Activated T-helper 1 cell treated with anti-CD3 and anti-CD28 coated beads, Interleukin-12 subunit alpha, Interleukin-12 subunit beta, Interleukin-2, Interleukin-4 antibody, amounts not matched to agents 30 ng/mL and 10 ng/mL and 1 ng/mL, durations not matched to agents 14 hours and 24 hours and 36 hours (primary cell): ENCODE measurements around the gene KDM2B. TPM values are rescaled to one million over a fixed set of nuclear protein-coding genes. Genes with fewer than 3 reads are reported as not detected.
A peak's percentile ranks its signal among the peaks of the same experiment; 100 is the strongest.
"Not testable (repeated sequence)": the region's sequence is repeated elsewhere in the genome, so short reads cannot be mapped to it uniquely, and the experiment has no call there.

Source experiments
- DNase-seq: peaks from one replicate; pipeline ENCODE4 v3.0.0; 2021; ENCODE audit warnings: low spot score
- H3K27ac Mint-ChIP-seq: one replicate; pipeline ENCODE4 v1.8.0; 2021; ENCODE audit warnings: mild to moderate bottlenecking, mixed read lengths
- H3K27me3 Mint-ChIP-seq: one replicate; pipeline ENCODE4 v1.8.0; 2022; ENCODE audit warnings: mild to moderate bottlenecking, moderate library complexity, mixed read lengths; ENCODE audit not compliant: insufficient read depth
- H3K36me3 Mint-ChIP-seq: one replicate; pipeline ENCODE4 v1.8.0; 2021; ENCODE audit warnings: low read depth, mixed read lengths
- H3K4me1 Mint-ChIP-seq: one replicate; pipeline ENCODE4 v1.8.0; 2021; ENCODE audit warnings: low read depth, mixed read lengths
- H3K4me3 Mint-ChIP-seq: one replicate; pipeline ENCODE4 v1.8.0; 2021; ENCODE audit warnings: mild to moderate bottlenecking, moderate library complexity, mixed read lengths
- H3K9me3 Mint-ChIP-seq: one replicate; pipeline ENCODE4 v1.8.0; 2021; ENCODE audit warnings: mixed read lengths
- intact Hi-C: fragments of 100-400 bp; cut with micrococcal nuclease; formaldehyde crosslinking; loops from one replicate; pipeline ENCODE4 v1.15.1; 2024
- total RNA-seq: library from RNA; stranded (reverse); gene quantifications from 2 replicates; pipeline ENCODE4 v1.2.3, GENCODE V29; 2022

KDM2B gene
- total RNA-seq, 1 donor from 2014 or later, result 60.1 TPM

DNA sequence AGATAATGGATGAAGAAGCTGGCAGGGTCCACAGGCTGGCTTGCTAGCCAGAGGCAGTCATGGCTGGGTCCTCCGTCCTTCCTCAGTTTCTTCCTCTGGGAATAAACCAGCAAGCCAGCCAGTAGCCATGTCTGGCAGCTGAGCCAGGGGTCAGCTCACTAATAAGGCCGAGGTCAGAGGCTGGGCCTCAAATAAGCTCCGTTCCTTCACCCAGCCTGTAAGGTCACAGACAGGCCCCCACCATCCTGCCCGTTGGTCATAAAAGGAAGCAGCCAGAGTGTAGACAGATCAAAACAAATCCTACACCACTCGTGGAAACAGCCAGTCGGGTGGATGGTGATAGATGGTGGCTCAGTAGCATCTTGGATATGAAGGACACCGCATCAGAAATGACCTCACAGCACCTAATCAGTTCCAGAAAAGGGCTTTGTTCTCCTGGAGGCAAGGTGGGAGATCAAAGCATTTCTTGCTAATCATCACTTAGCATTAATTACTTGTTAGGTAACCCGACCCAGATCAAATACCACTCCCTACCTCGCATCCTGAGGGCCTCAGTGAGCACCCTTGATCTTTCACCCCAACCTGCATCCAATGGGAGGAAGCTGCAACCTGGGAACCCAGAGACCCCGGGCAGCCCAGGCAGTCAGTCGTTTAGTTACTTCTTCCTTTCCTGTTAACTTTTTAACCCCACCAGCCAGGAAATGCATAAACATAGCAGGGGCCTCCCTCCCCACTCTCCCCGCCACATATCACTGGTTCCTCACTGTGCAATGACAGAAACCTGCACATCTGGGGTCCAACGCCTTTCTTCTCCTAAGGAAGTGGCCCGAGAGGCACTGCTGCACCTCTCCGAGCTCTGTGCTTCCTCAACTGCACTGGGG is 90.2 kb downstream of the KDM2B start:
- no peak overlapping the region for H3K27ac Mint-ChIP-seq
- H3K36me3 Mint-ChIP-seq, result peaks cover 8% of the 10 kb centered on the region
- intact Hi-C loops, result no loop called here
- no peaks in the 10 kb centered on the region for H3K27me3 Mint-ChIP-seq
- H3K4me3 Mint-ChIP-seq, result no peak overlapping the region
- H3K9me3 Mint-ChIP-seq, result no peaks in the 10 kb centered on the region
- peaks cover 15% of the 10 kb centered on the region for H3K4me1 Mint-ChIP-seq
- DNase-seq, result no peak

DNA sequence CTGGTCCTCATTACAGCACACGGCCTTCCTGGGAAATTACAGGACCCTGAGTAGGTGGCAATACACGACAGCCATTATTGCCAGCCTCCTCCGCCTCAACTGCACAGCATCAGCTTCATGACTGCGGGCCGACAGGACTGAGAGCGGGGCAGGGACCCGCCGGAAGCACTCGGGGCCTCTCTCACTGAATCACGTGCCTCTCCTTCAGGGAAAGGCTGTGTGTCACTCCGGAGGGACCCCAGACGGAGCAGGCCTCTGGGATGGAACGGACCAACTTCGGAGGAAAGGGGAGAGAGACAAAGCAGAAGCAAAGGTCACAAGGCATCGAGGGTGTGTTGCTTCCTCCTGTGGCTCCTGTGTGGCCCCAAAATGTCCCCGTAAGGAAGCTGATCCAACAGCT is 90.9 kb downstream of the KDM2B start:
- Mint-ChIP-seq H3K9me3 (no peaks in the 10 kb centered on the region), H3K4me3 (no peak overlapping the region), H3K36me3 (peaks cover 8% of the 10 kb centered on the region), H3K27me3 (no peaks in the 10 kb centered on the region), H3K4me1 (peaks cover 15% of the 10 kb centered on the region), H3K27ac (no peak overlapping the region)
- intact Hi-C loops, result no loop called here
- DNase-seq, result no peak

DNA sequence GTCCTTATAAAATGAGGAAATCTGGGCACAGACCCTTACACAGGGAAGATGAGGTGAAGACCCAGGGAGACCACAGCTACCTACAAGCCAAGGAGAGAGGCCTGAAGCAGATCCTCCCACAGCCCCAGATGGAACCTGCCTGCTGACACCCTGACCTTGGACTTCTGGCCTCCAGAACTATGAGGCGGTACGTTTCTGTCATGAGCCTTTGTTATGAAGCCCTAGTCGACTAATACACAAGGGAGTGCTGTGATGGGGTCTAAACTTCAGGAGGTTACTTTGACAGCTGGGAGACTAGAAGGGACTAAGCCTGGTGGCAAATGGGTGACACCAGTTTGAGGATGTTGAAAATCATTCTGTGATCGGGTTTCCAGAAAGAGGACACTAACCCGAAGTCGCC is 95.9 kb downstream of the KDM2B start:
- Mint-ChIP-seq H3K27ac (no peak overlapping the region), H3K36me3 (peaks cover 4% of the 10 kb centered on the region), H3K4me3 (no peak overlapping the region), H3K4me1 (no peaks in the 10 kb centered on the region), H3K9me3 (no peaks in the 10 kb centered on the region), H3K27me3 (no peaks in the 10 kb centered on the region)
- DNase-seq, result no peak
- intact Hi-C loops, result no loop called here

DNA sequence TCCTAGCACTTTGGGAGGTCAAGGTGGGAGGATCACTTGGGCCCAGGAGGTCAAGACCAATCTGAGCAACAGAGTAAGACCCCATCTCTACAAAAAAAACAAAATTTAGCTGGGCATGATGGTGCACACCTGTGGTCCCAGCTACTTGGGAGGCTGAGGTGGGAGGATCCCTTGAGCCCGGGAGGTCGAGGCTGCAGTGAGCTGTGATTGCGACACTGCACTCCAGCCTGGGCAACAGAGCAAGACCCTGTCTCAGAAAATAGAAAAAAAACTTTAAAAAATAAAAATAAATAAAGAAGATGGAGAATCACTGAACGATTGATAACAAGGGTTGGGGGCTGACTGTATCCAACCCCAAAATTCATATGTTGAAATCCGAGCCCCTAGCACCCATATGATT is 96.3 kb downstream of the KDM2B start:
- DNase-seq, H3K4me3 Mint-ChIP-seq, H3K4me1 Mint-ChIP-seq, H3K27me3 Mint-ChIP-seq, H3K9me3 Mint-ChIP-seq, intact Hi-C loops, H3K36me3 Mint-ChIP-seq, H3K27ac Mint-ChIP-seq: not testable (repeated sequence)

DNA sequence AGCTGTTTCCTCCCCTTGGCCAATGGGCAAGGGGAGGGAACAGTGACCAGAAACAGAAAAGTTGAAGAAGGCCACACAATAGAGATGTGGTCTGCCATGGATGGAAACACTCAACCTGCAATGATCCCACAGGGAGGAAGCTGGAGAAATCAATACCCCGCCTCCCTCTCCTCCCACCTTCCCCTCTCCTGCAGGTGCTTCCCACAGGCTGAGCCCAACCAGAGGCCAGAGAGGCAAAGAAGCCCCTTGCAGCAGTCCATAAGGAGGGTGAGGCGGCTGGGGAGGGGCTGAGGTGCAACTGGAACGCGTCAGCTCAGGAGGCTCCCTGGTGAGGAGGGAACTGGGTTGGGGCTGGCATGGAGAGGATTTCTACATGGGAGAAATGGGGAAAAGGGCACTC is 96.9 kb downstream of the KDM2B start:
- Mint-ChIP-seq H3K9me3 (no peaks in the 10 kb centered on the region), H3K4me3 (no peak overlapping the region), H3K27ac (no peak overlapping the region), H3K4me1 (no peaks in the 10 kb centered on the region), H3K36me3 (peaks cover 4% of the 10 kb centered on the region), H3K27me3 (no peaks in the 10 kb centered on the region)
- intact Hi-C loops, result no loop called here
- DNase-seq, result no peak

DNA sequence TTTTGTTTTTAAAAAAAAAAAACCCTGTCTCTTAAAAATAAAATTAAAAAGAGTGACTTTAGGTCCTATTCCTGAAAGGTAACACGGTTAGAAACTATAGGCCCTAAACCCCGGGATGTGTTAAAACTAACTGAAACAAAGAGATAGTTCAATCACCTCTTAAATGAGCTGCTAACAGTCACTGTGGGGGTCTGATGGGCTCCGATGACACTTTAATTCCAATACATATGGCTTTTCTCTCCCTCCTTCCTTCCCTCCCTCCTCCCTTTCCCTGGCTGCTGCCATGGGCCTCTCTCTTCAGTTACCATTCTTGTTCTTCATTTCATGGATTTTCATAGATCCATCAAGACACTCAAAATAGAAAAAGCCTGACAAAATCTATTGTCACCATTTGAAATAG is 104.3 kb downstream of the KDM2B start:
- no peaks in the 10 kb centered on the region for H3K27me3 Mint-ChIP-seq
- intact Hi-C loops, result no loop called here
- DNase-seq, result no peak
- no peaks in the 10 kb centered on the region for H3K4me1 Mint-ChIP-seq
- H3K27ac Mint-ChIP-seq, result no peak overlapping the region
- H3K36me3 Mint-ChIP-seq, result no peaks in the 10 kb centered on the region
- no peak overlapping the region for H3K4me3 Mint-ChIP-seq
- no peaks in the 10 kb centered on the region for H3K9me3 Mint-ChIP-seq

DNA sequence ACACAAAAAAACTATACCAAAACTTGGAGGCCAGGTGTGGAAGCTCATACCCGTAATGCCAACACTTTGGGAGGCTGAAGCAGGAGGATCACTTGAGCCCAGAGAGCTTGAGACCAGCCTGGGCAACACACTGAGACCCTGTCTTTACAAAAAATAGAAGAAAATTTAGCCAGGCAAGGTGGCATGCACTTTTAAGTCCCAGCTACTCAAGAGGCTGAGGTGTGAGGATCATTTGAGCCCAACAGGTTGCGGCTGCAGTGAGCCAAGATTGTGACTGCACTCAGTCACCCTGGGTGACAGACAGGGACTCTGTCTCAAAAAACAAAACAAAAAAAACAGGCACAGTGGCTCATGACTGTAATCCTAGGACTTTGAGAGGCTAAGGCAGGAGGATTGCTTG is 105.5 kb downstream of the KDM2B start:
- Mint-ChIP-seq H3K4me3 (no peak overlapping the region), H3K36me3 (no peaks in the 10 kb centered on the region), H3K27ac (no peak overlapping the region), H3K27me3 (peaks cover 4% of the 10 kb centered on the region), H3K9me3 (no peaks in the 10 kb centered on the region), H3K4me1 (peaks cover 5% of the 10 kb centered on the region)
- intact Hi-C loops, result no loop called here
- DNase-seq, result no peak

DNA sequence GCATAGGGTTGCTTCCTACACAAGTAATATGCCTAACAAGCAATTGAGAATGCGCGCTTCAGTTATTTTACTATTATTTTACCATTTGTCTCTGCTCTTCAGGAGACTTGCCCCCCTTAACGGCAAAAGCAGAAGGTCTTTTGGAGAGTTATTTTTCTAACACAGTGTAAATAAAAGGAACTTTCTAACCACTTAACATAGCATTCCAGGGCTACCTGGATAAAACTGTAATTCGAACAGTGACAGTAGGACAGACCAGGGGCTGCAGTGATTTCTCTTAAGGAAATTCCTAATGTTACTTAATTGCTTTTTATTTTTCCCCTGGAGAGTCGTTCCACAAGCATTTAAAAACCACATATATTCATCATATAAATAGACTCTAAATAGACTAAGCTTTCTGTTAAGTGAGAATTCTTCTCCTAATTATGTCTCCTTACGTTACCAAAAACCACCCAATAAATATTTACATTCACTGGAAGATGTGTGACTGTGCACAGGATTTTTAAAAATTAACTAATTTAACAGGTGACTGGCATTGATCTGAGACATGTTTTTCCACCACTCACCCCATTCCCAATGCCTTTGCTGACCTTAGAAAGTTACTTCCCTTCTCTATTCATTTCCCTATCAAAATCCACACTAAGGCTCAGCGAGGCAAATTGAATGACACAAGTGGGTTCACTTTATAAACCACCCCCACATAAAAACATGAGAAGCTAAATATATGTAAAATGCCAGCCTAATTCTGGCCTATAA is 108.5 kb downstream of the KDM2B start:
- H3K27ac Mint-ChIP-seq, result no peak overlapping the region
- intact Hi-C loops, result no loop called here
- H3K9me3 Mint-ChIP-seq, result no peaks in the 10 kb centered on the region
- no peak for DNase-seq
- no peak overlapping the region for H3K4me3 Mint-ChIP-seq
- H3K4me1 Mint-ChIP-seq, result peaks cover 13% of the 10 kb centered on the region
- H3K36me3 Mint-ChIP-seq, result no peaks in the 10 kb centered on the region
- peaks cover 8% of the 10 kb centered on the region for H3K27me3 Mint-ChIP-seq

DNA sequence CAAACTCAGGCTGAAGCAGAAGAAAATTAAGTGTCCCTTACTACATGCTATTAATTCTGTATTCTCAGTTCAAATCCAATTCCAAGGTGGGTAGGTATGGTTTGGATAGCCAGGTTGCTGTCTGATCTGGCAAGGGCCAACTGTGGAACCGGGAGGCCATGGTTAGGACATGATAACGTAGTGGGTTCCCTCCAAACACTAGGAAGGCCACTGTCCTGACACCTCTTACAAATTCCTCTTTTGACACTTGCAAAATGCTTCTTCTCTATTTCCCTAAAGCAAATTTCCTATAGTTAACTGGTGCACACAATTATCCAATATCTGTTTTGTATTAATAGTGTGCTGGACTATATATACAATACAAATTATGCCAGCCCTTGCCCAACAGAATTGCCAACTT is 110.1 kb downstream of the KDM2B start:
- Mint-ChIP-seq H3K4me1 (peaks cover 19% of the 10 kb centered on the region), H3K27me3 (peaks cover 8% of the 10 kb centered on the region), H3K4me3 (no peak overlapping the region), H3K36me3 (peaks cover 2% of the 10 kb centered on the region), H3K9me3 (no peaks in the 10 kb centered on the region), H3K27ac (no peak overlapping the region)
- DNase-seq, result no peak
- intact Hi-C loops, result no loop called here

DNA sequence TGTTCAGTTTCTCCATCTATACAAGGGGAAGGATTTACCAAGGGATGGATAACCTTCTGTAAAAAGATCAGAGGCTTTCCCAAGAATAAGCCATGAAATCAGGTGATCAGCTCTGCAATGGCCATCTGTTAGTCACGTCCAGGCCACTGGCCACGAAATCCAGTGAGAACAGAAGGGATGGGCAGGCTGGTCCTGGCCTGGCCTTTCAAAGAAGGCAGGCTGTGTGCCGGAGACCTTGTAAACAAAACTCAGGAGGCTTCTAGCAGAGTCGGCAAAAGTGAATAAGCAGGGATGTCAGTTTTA is 112.4 kb downstream of the KDM2B start:
- Mint-ChIP-seq H3K4me1 (peaks cover 29% of the 10 kb centered on the region), H3K9me3 (no peaks in the 10 kb centered on the region), H3K4me3 (peak overlapping the region; percentile 45), H3K27ac (no peak overlapping the region), H3K36me3 (peaks cover 4% of the 10 kb centered on the region), H3K27me3 (peaks cover 8% of the 10 kb centered on the region)
- intact Hi-C loops, result loop anchor here (1.0 to 2.0 kb wide), 2 partner anchors 116 to 420 kb away; partner anchors contain the start of genes ANAPC5 and PSMD9
- no peak for DNase-seq

DNA sequence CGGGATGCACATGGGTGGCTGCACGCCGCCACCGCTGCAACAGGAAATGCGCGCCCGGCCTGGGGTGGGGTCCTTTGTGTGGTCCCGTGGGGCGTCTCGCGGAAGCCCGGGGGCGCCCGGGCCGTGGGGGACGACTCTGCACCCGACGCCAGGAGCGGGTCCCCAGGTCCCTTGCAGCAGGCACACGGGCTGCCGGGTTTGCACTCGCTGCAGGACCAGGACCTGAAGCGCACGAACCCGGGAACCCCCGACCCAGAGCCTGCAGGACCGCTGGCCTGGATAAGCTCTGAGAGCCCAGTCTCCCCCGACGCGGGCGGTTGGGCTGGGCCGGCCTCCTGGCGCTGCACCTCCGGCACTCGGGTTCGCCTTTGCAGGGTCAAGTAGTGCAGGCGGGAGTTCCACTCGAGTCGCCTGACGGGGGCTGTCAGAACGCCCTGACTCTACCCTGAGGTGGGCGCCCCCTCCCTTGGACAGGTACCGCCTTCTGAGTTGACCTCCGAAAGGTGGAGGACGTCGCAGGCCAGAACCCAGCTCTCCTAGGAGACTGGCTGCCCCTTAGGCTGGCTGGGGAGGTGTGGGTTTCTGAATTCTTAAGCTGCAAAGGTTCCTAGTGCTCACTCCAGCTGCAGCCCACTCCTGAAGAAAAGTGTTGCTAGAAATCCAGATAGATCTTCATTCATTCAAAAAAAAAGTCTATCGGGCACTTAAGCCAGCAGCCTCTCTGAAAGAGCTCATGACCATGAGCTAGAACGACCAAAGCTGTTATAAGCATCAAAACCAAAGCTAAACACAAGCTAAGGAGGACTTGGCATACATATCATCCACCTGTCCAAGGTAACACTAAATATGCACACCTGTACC is 113.0 kb downstream of the KDM2B start:
- Mint-ChIP-seq H3K36me3 (peaks cover 4% of the 10 kb centered on the region), H3K9me3 (no peaks in the 10 kb centered on the region), H3K4me1 (peaks cover 29% of the 10 kb centered on the region), H3K27me3 (peaks cover 8% of the 10 kb centered on the region), H3K4me3 (peak overlapping the region; percentile 45), H3K27ac (no peak overlapping the region)
- intact Hi-C loops, result loop anchor here (1.0 to 2.0 kb wide), 5 partner anchors 68 to 421 kb away; partner anchors contain the start of genes ANAPC5, PSMD9 and RNF34
- no peak for DNase-seq

DNA sequence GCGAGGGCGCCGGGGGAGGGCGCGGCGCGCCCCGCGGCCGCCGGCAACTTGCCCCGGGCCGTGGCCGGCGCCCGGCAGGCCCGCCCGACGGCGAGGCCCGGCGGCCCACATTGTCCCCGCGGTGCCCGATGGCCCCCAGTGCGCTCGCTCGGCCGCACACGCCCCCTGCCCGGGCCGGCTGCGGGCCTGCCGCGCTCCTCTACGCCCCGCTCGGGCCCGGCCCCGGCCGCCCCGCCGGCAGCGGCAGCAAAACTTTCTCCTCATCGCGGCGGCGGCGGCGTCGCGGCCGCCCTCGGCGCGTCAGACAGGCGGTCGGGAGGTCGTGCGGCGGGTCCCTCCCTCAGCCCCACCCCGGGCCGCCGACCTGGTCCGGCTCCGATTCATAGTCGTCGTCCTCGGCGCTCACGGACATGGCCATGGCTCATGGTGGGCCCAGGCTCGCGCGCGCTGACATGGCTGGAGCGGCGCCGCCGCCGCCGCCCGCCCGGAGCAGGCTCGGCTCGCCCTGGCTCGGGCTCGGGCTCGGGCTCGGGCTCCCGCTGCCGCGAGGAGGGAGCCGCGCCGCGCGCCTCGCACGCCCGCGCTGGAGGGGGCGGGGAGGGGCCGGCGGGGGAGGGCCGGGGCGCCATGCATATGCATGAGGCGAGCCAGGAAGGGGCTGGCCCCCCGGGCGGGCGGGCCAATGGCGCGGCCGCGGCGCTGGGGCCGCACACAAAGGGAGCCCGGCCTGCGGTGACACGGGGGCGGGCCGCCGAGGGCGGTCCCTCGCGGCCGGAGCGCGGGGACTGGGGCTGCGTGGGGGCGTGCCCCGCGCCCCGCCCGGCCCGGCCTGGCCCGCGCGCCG is 113.8 kb downstream of the KDM2B start:
- H3K27ac Mint-ChIP-seq, result no peak overlapping the region
- DNase-seq, result peak; percentile 88
- intact Hi-C loops, result loop anchor here (1.0 kb wide), 3 partner anchors 67 to 205 kb away; partner anchors contain the start of gene RNF34
- no peaks in the 10 kb centered on the region for H3K9me3 Mint-ChIP-seq
- H3K4me3 Mint-ChIP-seq, result no peak overlapping the region
- H3K4me1 Mint-ChIP-seq, result peaks cover 30% of the 10 kb centered on the region
- H3K36me3 Mint-ChIP-seq, result peaks cover 4% of the 10 kb centered on the region
- peaks cover 8% of the 10 kb centered on the region for H3K27me3 Mint-ChIP-seq
